ENCODE measurements around the gene PCDHGB4. TPM values are rescaled to one million over a fixed set of nuclear protein-coding genes. Genes with fewer than 3 reads are reported as not detected.

The PCDHGB4 gene
- total and polyA plus RNA-seq, 9 of the 15 experiments (the other 6 are each of a cell fraction or from before 2014, with no cell fraction given): 0.01 to 0.14 (median 0.03) TPM; not detected in 5

DNA sequence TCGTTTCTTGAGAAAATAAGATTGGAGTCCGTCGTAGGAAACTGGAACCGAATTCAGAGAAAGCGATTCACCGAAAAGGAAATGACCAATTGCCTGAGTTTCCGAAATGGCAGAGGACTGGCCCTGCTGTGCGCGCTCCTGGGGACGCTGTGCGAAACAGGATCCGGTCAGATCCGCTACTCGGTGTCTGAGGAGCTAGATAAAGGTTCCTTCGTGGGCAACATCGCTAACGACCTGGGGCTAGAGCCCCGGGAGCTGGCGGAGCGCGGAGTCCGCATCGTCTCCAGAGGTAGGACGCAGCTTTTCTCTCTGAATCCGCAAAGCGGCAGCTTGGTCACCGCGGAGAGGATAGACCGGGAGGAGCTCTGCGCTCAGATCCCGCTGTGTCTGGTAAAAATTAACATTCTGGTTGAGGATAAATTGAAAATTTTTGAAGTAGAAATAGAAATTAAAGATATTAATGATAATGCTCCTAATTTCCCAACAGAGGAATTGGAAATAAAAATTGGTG lies 43.5 kb upstream of the PCDHGB4 start (continued):
- TF ChIP-seq, protein P1, sequence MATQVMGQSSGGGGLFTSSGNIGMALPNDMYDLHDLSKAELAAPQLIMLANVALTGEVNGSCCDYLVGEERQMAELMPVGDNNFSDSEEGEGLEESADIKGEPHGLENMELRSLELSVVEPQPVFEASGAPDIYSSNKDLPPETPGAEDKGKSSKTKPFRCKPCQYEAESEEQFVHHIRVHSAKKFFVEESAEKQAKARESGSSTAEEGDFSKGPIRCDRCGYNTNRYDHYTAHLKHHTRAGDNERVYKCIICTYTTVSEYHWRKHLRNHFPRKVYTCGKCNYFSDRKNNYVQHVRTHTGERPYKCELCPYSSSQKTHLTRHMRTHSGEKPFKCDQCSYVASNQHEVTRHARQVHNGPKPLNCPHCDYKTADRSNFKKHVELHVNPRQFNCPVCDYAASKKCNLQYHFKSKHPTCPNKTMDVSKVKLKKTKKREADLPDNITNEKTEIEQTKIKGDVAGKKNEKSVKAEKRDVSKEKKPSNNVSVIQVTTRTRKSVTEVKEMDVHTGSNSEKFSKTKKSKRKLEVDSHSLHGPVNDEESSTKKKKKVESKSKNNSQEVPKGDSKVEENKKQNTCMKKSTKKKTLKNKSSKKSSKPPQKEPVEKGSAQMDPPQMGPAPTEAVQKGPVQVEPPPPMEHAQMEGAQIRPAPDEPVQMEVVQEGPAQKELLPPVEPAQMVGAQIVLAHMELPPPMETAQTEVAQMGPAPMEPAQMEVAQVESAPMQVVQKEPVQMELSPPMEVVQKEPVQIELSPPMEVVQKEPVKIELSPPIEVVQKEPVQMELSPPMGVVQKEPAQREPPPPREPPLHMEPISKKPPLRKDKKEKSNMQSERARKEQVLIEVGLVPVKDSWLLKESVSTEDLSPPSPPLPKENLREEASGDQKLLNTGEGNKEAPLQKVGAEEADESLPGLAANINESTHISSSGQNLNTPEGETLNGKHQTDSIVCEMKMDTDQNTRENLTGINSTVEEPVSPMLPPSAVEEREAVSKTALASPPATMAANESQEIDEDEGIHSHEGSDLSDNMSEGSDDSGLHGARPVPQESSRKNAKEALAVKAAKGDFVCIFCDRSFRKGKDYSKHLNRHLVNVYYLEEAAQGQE (IDR thresholded peaks at IDR 0.05; ENCODE audit: borderline replicate concordance): 0 out of 2 replicates have a peak, but pooled peaks have one; percentile 2
- TF ChIP-seq, protein P1 (CRISPR knock-in tag; IDR thresholded peaks at IDR 0.05; ENCODE audit: low read depth): no peak
- no peak for TF ChIP-seq RHOXF2B (CRISPR knock-in tag; conservative IDR thresholded peaks at IDR 0.05)
- 0 out of 2 replicates have a peak, but pooled peaks have one; percentile 4 for TF ChIP-seq ETV1 (tag; conservative IDR thresholded peaks at IDR 0.05; ENCODE audit: low read depth)
- TF ChIP-seq CBFB (CRISPR knock-in tag; IDR thresholded peaks at IDR 0.05): no peak
- TF ChIP-seq, protein P2, sequence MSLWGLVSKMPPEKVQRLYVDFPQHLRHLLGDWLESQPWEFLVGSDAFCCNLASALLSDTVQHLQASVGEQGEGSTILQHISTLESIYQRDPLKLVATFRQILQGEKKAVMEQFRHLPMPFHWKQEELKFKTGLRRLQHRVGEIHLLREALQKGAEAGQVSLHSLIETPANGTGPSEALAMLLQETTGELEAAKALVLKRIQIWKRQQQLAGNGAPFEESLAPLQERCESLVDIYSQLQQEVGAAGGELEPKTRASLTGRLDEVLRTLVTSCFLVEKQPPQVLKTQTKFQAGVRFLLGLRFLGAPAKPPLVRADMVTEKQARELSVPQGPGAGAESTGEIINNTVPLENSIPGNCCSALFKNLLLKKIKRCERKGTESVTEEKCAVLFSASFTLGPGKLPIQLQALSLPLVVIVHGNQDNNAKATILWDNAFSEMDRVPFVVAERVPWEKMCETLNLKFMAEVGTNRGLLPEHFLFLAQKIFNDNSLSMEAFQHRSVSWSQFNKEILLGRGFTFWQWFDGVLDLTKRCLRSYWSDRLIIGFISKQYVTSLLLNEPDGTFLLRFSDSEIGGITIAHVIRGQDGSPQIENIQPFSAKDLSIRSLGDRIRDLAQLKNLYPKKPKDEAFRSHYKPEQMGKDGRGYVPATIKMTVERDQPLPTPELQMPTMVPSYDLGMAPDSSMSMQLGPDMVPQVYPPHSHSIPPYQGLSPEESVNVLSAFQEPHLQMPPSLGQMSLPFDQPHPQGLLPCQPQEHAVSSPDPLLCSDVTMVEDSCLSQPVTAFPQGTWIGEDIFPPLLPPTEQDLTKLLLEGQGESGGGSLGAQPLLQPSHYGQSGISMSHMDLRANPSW (CRISPR knock-in tag; IDR thresholded peaks at IDR 0.05): 0 out of 2 replicates have a peak, but pooled peaks have one; percentile 48
- TF ChIP-seq, protein P3, sequence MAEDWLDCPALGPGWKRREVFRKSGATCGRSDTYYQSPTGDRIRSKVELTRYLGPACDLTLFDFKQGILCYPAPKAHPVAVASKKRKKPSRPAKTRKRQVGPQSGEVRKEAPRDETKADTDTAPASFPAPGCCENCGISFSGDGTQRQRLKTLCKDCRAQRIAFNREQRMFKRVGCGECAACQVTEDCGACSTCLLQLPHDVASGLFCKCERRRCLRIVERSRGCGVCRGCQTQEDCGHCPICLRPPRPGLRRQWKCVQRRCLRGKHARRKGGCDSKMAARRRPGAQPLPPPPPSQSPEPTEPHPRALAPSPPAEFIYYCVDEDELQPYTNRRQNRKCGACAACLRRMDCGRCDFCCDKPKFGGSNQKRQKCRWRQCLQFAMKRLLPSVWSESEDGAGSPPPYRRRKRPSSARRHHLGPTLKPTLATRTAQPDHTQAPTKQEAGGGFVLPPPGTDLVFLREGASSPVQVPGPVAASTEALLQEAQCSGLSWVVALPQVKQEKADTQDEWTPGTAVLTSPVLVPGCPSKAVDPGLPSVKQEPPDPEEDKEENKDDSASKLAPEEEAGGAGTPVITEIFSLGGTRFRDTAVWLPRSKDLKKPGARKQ (CRISPR knock-in tag; IDR thresholded peaks at IDR 0.05): peak; percentile 88; the same call in 1 of the 2 replicates
- TF ChIP-seq YY1 (IDR thresholded peaks at IDR 0.05; ENCODE audit: borderline replicate concordance in 1 of 3, control insufficient read depth in 1 of 3, extremely low read depth in 1 of 3, insufficient read depth in 3 of 3, insufficient read length in 1 of 3, insufficient replicate concordance in 2 of 3, low read depth in 1 of 3, low read length in 2 of 3): peak in 1 of 3 experiments; percentile 44
- TF ChIP-seq CXXC5 (CRISPR knock-in tag; IDR thresholded peaks at IDR 0.05): 0 out of 2 replicates have a peak, but pooled peaks have one; percentile 29
